WTC11 (cell line): ENCODE results near the gene VGLL1.
A peak's percentile ranks its signal among the peaks of the same experiment; 100 is the strongest.

Experiments
- ATF1 ChIP-seq: sonication (generic); formaldehyde crosslinking; IDR thresholded peaks from 2 replicates; pipeline ENCODE4 v1.8.1; 2023; ENCODE audit warnings: mild to moderate bottlenecking, moderate library complexity, missing genetic modification reagents
- CREB1 ChIP-seq: sonication (generic); formaldehyde crosslinking; IDR thresholded peaks from 2 replicates; pipeline ENCODE4 v1.8.0; 2023; ENCODE audit warnings: mild to moderate bottlenecking, missing genetic modification reagents
- ZBTB21 ChIP-seq: sonication (generic); formaldehyde crosslinking; IDR thresholded peaks from 2 replicates; pipeline ENCODE4 v1.8.1; 2023; ENCODE audit warnings: mild to moderate bottlenecking, missing genetic modification reagents, borderline replicate concordance
- ZNF121 ChIP-seq: sonication (generic); formaldehyde crosslinking; IDR thresholded peaks from 2 replicates; pipeline ENCODE4 v1.8.0; 2023; ENCODE audit warnings: missing genetic modification reagents
- ZNF423 ChIP-seq: fragments of 250-450 bp; sonication (Bioruptor Pico); IDR thresholded peaks from 2 replicates; pipeline ENCODE4 v2.1.2; 2022; ENCODE audit warnings: mild to moderate bottlenecking, moderate library complexity
- TF ChIP-seq, protein P1 (sequence below): fragments of 200-600 bp; IDR thresholded peaks from 2 replicates; pipeline ENCODE4 v1.8.0; 2022; ENCODE audit warnings: antibody characterized with exemption
- TF ChIP-seq, protein P2 (sequence below): sonication (generic); formaldehyde crosslinking; IDR thresholded peaks from 2 replicates; pipeline ENCODE4 v1.8.0; 2022; ENCODE audit warnings: mild to moderate bottlenecking, missing genetic modification reagents
- TF ChIP-seq, protein P3 (sequence below): sonication (generic); formaldehyde crosslinking; IDR thresholded peaks from 2 replicates; pipeline ENCODE4 v1.8.0; 2022; ENCODE audit warnings: missing genetic modification reagents
- TF ChIP-seq, protein P4 (sequence below): sonication (generic); formaldehyde crosslinking; IDR thresholded peaks from 2 replicates; pipeline ENCODE4 v1.8.1; 2023; ENCODE audit warnings: mild to moderate bottlenecking, missing genetic modification reagents, moderate library complexity
- TF ChIP-seq, protein P5 (sequence below): sonication (generic); formaldehyde crosslinking; IDR thresholded peaks from 2 replicates; pipeline ENCODE4 v1.8.0; 2022; ENCODE audit warnings: mild to moderate bottlenecking, missing genetic modification reagents
- TF ChIP-seq, protein P6 (sequence below): sonication (generic); formaldehyde crosslinking; IDR thresholded peaks from 2 replicates; pipeline ENCODE4 v1.8.1; 2022; ENCODE audit warnings: missing genetic modification reagents, borderline replicate concordance
- TF ChIP-seq, protein P7 (sequence below): fragments of 250-450 bp; sonication (Bioruptor Pico); IDR thresholded peaks from 2 replicates; pipeline ENCODE4 v1.9.0; 2021; ENCODE audit warnings: mild to moderate bottlenecking

DNA sequence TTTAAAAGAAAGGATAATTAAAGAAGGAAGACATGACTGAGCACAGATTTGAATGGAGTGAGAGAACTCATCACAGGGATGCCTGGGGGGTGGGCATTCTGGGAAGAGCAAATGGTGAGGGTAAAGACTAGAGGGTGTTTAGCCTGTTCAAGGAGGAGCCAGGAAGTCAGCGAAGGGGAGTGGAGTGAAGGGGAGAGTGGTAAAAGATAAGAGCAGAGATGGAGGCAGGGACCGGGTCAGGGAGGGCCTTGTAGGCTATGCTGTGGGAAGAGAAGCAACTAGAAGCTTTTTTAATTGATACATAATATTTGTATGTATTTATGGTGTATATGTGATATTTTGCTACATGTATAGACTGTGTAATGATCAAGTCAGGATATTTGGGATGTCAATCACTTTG lies 2.2 kb upstream of the VGLL1 start:
- TF ChIP-seq, protein P1, sequence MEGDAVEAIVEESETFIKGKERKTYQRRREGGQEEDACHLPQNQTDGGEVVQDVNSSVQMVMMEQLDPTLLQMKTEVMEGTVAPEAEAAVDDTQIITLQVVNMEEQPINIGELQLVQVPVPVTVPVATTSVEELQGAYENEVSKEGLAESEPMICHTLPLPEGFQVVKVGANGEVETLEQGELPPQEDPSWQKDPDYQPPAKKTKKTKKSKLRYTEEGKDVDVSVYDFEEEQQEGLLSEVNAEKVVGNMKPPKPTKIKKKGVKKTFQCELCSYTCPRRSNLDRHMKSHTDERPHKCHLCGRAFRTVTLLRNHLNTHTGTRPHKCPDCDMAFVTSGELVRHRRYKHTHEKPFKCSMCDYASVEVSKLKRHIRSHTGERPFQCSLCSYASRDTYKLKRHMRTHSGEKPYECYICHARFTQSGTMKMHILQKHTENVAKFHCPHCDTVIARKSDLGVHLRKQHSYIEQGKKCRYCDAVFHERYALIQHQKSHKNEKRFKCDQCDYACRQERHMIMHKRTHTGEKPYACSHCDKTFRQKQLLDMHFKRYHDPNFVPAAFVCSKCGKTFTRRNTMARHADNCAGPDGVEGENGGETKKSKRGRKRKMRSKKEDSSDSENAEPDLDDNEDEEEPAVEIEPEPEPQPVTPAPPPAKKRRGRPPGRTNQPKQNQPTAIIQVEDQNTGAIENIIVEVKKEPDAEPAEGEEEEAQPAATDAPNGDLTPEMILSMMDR, result no peak
- TF ChIP-seq ZNF121 (no peak), ZNF423 (no peak), CREB1 (no peak), ATF1 (CRISPR knock-in tag) (no peak), ZBTB21 (CRISPR knock-in tag) (no peak)
- TF ChIP-seq, protein P2, sequence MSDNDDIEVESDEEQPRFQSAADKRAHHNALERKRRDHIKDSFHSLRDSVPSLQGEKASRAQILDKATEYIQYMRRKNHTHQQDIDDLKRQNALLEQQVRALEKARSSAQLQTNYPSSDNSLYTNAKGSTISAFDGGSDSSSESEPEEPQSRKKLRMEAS (CRISPR knock-in tag), result no peak
- TF ChIP-seq, protein P3, sequence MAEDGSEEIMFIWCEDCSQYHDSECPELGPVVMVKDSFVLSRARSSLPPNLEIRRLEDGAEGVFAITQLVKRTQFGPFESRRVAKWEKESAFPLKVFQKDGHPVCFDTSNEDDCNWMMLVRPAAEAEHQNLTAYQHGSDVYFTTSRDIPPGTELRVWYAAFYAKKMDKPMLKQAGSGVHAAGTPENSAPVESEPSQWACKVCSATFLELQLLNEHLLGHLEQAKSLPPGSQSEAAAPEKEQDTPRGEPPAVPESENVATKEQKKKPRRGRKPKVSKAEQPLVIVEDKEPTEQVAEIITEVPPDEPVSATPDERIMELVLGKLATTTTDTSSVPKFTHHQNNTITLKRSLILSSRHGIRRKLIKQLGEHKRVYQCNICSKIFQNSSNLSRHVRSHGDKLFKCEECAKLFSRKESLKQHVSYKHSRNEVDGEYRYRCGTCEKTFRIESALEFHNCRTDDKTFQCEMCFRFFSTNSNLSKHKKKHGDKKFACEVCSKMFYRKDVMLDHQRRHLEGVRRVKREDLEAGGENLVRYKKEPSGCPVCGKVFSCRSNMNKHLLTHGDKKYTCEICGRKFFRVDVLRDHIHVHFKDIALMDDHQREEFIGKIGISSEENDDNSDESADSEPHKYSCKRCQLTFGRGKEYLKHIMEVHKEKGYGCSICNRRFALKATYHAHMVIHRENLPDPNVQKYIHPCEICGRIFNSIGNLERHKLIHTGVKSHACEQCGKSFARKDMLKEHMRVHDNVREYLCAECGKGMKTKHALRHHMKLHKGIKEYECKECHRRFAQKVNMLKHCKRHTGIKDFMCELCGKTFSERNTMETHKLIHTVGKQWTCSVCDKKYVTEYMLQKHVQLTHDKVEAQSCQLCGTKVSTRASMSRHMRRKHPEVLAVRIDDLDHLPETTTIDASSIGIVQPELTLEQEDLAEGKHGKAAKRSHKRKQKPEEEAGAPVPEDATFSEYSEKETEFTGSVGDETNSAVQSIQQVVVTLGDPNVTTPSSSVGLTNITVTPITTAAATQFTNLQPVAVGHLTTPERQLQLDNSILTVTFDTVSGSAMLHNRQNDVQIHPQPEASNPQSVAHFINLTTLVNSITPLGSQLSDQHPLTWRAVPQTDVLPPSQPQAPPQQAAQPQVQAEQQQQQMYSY (CRISPR knock-in tag), result peak; percentile 88
- TF ChIP-seq, protein P4, sequence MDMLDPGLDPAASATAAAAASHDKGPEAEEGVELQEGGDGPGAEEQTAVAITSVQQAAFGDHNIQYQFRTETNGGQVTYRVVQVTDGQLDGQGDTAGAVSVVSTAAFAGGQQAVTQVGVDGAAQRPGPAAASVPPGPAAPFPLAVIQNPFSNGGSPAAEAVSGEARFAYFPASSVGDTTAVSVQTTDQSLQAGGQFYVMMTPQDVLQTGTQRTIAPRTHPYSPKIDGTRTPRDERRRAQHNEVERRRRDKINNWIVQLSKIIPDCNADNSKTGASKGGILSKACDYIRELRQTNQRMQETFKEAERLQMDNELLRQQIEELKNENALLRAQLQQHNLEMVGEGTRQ, result no peak
- TF ChIP-seq, protein P5, sequence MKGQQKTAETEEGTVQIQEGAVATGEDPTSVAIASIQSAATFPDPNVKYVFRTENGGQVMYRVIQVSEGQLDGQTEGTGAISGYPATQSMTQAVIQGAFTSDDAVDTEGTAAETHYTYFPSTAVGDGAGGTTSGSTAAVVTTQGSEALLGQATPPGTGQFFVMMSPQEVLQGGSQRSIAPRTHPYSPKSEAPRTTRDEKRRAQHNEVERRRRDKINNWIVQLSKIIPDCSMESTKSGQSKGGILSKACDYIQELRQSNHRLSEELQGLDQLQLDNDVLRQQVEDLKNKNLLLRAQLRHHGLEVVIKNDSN (CRISPR knock-in tag), result no peak
- TF ChIP-seq, protein P6, sequence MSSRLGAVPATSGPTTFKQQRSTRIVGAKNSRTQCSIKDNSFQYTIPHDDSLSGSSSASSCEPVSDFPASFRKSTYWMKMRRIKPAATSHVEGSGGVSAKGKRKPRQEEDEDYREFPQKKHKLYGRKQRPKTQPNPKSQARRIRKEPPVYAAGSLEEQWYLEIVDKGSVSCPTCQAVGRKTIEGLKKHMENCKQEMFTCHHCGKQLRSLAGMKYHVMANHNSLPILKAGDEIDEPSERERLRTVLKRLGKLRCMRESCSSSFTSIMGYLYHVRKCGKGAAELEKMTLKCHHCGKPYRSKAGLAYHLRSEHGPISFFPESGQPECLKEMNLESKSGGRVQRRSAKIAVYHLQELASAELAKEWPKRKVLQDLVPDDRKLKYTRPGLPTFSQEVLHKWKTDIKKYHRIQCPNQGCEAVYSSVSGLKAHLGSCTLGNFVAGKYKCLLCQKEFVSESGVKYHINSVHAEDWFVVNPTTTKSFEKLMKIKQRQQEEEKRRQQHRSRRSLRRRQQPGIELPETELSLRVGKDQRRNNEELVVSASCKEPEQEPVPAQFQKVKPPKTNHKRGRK (CRISPR knock-in tag), result no peak
- TF ChIP-seq, protein P7, sequence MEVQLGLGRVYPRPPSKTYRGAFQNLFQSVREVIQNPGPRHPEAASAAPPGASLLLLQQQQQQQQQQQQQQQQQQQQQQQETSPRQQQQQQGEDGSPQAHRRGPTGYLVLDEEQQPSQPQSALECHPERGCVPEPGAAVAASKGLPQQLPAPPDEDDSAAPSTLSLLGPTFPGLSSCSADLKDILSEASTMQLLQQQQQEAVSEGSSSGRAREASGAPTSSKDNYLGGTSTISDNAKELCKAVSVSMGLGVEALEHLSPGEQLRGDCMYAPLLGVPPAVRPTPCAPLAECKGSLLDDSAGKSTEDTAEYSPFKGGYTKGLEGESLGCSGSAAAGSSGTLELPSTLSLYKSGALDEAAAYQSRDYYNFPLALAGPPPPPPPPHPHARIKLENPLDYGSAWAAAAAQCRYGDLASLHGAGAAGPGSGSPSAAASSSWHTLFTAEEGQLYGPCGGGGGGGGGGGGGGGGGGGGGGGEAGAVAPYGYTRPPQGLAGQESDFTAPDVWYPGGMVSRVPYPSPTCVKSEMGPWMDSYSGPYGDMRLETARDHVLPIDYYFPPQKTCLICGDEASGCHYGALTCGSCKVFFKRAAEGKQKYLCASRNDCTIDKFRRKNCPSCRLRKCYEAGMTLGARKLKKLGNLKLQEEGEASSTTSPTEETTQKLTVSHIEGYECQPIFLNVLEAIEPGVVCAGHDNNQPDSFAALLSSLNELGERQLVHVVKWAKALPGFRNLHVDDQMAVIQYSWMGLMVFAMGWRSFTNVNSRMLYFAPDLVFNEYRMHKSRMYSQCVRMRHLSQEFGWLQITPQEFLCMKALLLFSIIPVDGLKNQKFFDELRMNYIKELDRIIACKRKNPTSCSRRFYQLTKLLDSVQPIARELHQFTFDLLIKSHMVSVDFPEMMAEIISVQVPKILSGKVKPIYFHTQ, result no peak
